Posterior vena cava (tissue), 2 donors: ENCODE measurements around the gene PPM1L. TPM values are rescaled to one million over a fixed set of nuclear protein-coding genes. Genes with fewer than 3 reads are reported as not detected.

Experiments
- DNase-seq: peaks from one replicate; pipeline ENCODE4 v3.0.0-alpha.2; 2020; ENCODE audit warnings: low spot score
- intact Hi-C, 2 donors: fragments of 100-400 bp; cut with DNase I; formaldehyde crosslinking; loops; one replicate each; pipeline versions ENCODE4 v1.14.1 to v1.14.2; 2022 to 2023
- total RNA-seq, 2 donors: library from RNA; stranded (reverse); fragmentation: NEBNext Ultra II Directional; extraction: Animal tissue kit (Norgen Biotek cat#: 25700); gene quantifications; one replicate each; pipeline ENCODE4 v1.2.1, GENCODE V29; 2021
- donor health status: DM: yes; HTN: yes; CAD: no.
- donor health status: DM: yes; HTN: yes; CAD: no.

The PPM1L gene
- total RNA-seq, 2 donors from 2014 or later: 12.3 to 13.0 TPM

GRCh38 chr3:160893207-160893606 lies 137.2 kb downstream of the PPM1L start:
- DNase-seq: no peak
- intact Hi-C loops: no loop called here

- intact Hi-C loops: no loop called here
- no peak for DNase-seq
These were observed 148.7 kb downstream of the PPM1L start for GRCh38 chr3:160904691-160905090.

- intact Hi-C loops: no loop called here
- DNase-seq: no peak
These were observed 150.6 kb downstream of the PPM1L start for GRCh38 chr3:160906646-160907045.

GRCh38 chr3:160909917-160910316 lies 153.9 kb downstream of the PPM1L start:
- intact Hi-C loops: no loop called here
- no peak for DNase-seq

- DNase-seq: no peak
- intact Hi-C loops: no loop called here
These were observed 155.4 kb downstream of the PPM1L start for GRCh38 chr3:160911411-160911810.

- intact Hi-C loops: no loop called here
- DNase-seq: no peak
These were observed 160.4 kb downstream of the PPM1L start for GRCh38 chr3:160916472-160916871.

GRCh38 chr3:160919942-160920341 lies 163.9 kb downstream of the PPM1L start:
- DNase-seq: no peak
- intact Hi-C loops: no loop called here

GRCh38 chr3:160921020-160921635 lies 165.1 kb downstream of the PPM1L start:
- no peak for DNase-seq
- intact Hi-C loops: no loop called here

- intact Hi-C loops: no loop called here
- DNase-seq: no peak
These were observed 168.7 kb downstream of the PPM1L start for GRCh38 chr3:160924776-160925175.

- DNase-seq: no peak
- intact Hi-C loops: no loop called here
These were observed 171.6 kb downstream of the PPM1L start for GRCh38 chr3:160927620-160928019.

- DNase-seq: no peak
- intact Hi-C loops: no loop called here
These were observed 172.2 kb downstream of the PPM1L start for GRCh38 chr3:160928183-160928726.

GRCh38 chr3:160929595-160929994 lies 173.6 kb downstream of the PPM1L start:
- no peak for DNase-seq
- intact Hi-C loops: no loop called here

GRCh38 chr3:160931474-160931873 lies 175.4 kb downstream of the PPM1L start:
- intact Hi-C loops: loop anchor here in 1 of 2 donors (10.0 kb wide), 1 partner anchor 227 kb away; no protein-coding TSS in a partner anchor
- DNase-seq: no peak

- DNase-seq: no peak
- intact Hi-C loops: loop anchor here in 1 of 2 donors (10.0 kb wide), 1 partner anchor 231 kb away; no protein-coding TSS in a partner anchor
These were observed 179.5 kb downstream of the PPM1L start for GRCh38 chr3:160935413-160936095.

GRCh38 chr3:160941885-160942494 lies 186.0 kb downstream of the PPM1L start:
- no peak for DNase-seq
- intact Hi-C loops: loop anchor here in 1 of 2 donors (5.0 kb wide), 1 partner anchor 240 kb away; no protein-coding TSS in a partner anchor

- DNase-seq: no peak
- intact Hi-C loops: loop anchor here in 1 of 2 donors (5.0 kb wide), 1 partner anchor 242 kb away; no protein-coding TSS in a partner anchor
These were observed 188.0 kb downstream of the PPM1L start for GRCh38 chr3:160943996-160944395.

GRCh38 chr3:160945336-160945735 lies 189.3 kb downstream of the PPM1L start:
- intact Hi-C loops: no loop called here
- no peak for DNase-seq

- DNase-seq: no peak
- intact Hi-C loops: no loop called here
These were observed 192.2 kb downstream of the PPM1L start for GRCh38 chr3:160948273-160948672.

GRCh38 chr3:160949460-160949859 lies 193.4 kb downstream of the PPM1L start:
- intact Hi-C loops: no loop called here
- no peak for DNase-seq

- DNase-seq: no peak
- intact Hi-C loops: no loop called here
These were observed 194.5 kb downstream of the PPM1L start for GRCh38 chr3:160950542-160950941.
